Vagina (tissue), 2 donors: ENCODE measurements around the gene IGFBP2. TPM values are rescaled to one million over a fixed set of nuclear protein-coding genes. Genes with fewer than 3 reads are reported as not detected.

ENCODE experiments used
- DNase-seq, 2 donors: peaks; one replicate each; pipeline ENCODE4 v3.0.0-alpha.2; 2017; ENCODE audit errors: extremely low spot score in 2 of 2
- H3K27ac ChIP-seq: fragments of 200-600 bp; sonication (generic); one replicate; pipeline ENCODE4 v1.5.1; 2019
- H3K27me3 ChIP-seq: fragments of 200-600 bp; sonication (generic); one replicate; pipeline ENCODE4 v1.5.1; 2019
- H3K36me3 ChIP-seq, 2 donors: fragments of 200-600 bp; sonication (generic); one replicate each; pipeline ENCODE4 v1.5.1; 2017 to 2019
- H3K4me1 ChIP-seq: fragments of 200-600 bp; sonication (generic); one replicate; pipeline ENCODE4 v1.5.1; 2019
- H3K4me3 ChIP-seq, 2 donors: fragments of 200-600 bp; sonication (generic); 1 replicate in 1 of 2; 2 replicates in 1 of 2; pipeline ENCODE4 v1.5.1; 2016 to 2019
- H3K9me3 ChIP-seq: fragments of 200-600 bp; sonication (generic); one replicate; pipeline ENCODE4 v1.5.1; 2019
- POLR2A ChIP-seq, 2 donors: fragments of 450-650 bp; IDR thresholded peaks; one replicate each; pipeline ENCODE4 v1.6.1; 2017; ENCODE audit warnings: antibody characterized with exemption in 2 of 2, mild to moderate bottlenecking in 2 of 2, moderate library complexity in 2 of 2
- POLR2AphosphoS5 ChIP-seq, 2 donors: sonication (generic); formaldehyde crosslinking; IDR thresholded peaks; one replicate each; pipeline ENCODE4 v1.9.0; 2017; ENCODE audit warnings: antibody characterized with exemption in 2 of 2, mild to moderate bottlenecking in 2 of 2, low read depth in 1 of 2; ENCODE audit not compliant: insufficient read depth in 1 of 2
- intact Hi-C: fragments of 100-400 bp; cut with DNase I; formaldehyde crosslinking; loops from one replicate; pipeline ENCODE4 v1.15.1; 2023
- total RNA-seq: library from RNA; depleted of rRNA; stranded (reverse); fragments of >200 nt; gene quantifications from one replicate; pipeline ENCODE4 v1.2.3, GENCODE V29; 2016
- TF ChIP-seq, protein P1 (sequence below), 3 experiments: fragments of 450-650 bp in 2 of 3; fragments of 200-600 bp in 1 of 3; sonication (generic) in 1 of 3; IDR thresholded peaks; one replicate each; pipeline ENCODE4 v1.5.1; 2017 to 2019; ENCODE audit warnings: antibody characterized with exemption in 3 of 3, mild to moderate bottlenecking in 2 of 3, moderate library complexity in 2 of 3

The IGFBP2 gene
- total RNA-seq, 1 donor from 2014 or later = 82.7 TPM

DNA sequence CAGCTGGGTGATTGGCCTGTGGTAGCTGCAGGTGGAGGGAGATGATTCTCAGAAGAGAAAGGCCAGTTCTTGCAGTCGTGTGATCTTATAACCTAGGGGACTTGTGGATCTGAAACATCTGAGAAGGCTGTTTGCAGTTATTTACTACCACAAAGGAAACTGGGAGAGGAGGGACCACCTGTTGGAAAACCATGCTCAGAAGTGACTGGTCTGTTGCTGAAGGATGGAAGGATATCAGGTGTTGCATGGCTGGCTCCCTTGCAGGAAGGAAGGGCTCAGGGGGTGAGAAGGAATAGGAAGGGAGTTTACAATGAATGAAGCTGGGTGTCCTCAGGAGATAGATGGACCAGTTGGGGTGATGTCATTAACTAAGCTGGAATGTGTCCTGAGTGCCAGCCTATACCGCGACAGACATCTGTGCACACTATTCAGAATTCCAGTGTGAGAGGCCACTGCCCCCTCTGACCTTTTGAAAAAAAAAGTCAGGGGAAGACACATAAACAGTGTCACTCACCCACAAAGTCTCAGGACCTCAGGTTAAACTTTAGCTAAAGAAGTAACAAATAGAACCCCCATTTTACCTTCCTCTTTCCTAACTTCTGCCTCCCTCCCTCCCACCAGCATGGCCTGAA, 17.5 kb downstream of the IGFBP2 start:
- TF ChIP-seq POLR2AphosphoS5 (IDR thresholded peaks at IDR 0.05; ENCODE audit: insufficient read depth in 1 of 2, low read depth in 1 of 2) (no peak), POLR2A (IDR thresholded peaks at IDR 0.05) (no peak)
- TF ChIP-seq, protein P1, sequence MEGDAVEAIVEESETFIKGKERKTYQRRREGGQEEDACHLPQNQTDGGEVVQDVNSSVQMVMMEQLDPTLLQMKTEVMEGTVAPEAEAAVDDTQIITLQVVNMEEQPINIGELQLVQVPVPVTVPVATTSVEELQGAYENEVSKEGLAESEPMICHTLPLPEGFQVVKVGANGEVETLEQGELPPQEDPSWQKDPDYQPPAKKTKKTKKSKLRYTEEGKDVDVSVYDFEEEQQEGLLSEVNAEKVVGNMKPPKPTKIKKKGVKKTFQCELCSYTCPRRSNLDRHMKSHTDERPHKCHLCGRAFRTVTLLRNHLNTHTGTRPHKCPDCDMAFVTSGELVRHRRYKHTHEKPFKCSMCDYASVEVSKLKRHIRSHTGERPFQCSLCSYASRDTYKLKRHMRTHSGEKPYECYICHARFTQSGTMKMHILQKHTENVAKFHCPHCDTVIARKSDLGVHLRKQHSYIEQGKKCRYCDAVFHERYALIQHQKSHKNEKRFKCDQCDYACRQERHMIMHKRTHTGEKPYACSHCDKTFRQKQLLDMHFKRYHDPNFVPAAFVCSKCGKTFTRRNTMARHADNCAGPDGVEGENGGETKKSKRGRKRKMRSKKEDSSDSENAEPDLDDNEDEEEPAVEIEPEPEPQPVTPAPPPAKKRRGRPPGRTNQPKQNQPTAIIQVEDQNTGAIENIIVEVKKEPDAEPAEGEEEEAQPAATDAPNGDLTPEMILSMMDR (IDR thresholded peaks at IDR 0.05) = no peak
- intact Hi-C loops = no loop called here
- H3K36me3 ChIP-seq = no peaks in the 10 kb centered on the region
- H3K9me3 ChIP-seq = no peaks in the 10 kb centered on the region
- DNase-seq = no peak
- H3K4me1 ChIP-seq = peaks cover 8% of the 10 kb centered on the region
- no peak overlapping the region for H3K27ac ChIP-seq
- no peak overlapping the region for H3K4me3 ChIP-seq
- H3K27me3 ChIP-seq = no peaks in the 10 kb centered on the region

DNA sequence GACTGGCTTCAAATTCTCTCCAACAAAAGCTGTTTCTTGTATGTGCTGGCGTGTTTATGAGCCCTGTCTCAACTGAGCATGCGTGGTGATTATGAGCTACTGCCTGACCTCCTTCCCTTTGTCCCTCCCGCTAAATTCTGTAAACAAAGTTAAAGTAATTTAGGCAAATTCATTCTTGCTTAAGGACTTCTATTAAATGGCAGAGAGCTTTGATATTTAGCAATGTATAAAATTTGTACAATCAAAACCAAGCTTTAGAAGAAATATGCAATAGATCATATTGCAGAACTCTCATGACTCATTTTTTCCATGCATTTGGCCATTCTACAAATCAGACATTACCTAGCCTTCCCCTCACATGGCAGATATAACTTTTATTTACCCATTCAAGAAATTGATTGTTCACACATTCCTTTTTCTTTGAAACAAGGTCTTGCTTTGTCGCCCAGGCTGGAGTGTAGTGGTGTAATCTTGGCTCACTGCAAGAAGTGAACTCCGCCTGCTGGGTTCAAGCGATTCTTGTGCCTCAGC, 18.2 kb downstream of the IGFBP2 start:
- Histone ChIP-seq H3K9me3 (no peaks in the 10 kb centered on the region), H3K4me3 (no peak overlapping the region), H3K27me3 (no peaks in the 10 kb centered on the region), H3K27ac (no peak overlapping the region), H3K36me3 (no peaks in the 10 kb centered on the region), H3K4me1 (peaks cover 8% of the 10 kb centered on the region)
- TF ChIP-seq, protein P1 (IDR thresholded peaks at IDR 0.05) = no peak
- TF ChIP-seq POLR2A (IDR thresholded peaks at IDR 0.05) (no peak), POLR2AphosphoS5 (IDR thresholded peaks at IDR 0.05; ENCODE audit: insufficient read depth in 1 of 2, low read depth in 1 of 2) (no peak)
- DNase-seq = no peak
- intact Hi-C loops = no loop called here

DNA sequence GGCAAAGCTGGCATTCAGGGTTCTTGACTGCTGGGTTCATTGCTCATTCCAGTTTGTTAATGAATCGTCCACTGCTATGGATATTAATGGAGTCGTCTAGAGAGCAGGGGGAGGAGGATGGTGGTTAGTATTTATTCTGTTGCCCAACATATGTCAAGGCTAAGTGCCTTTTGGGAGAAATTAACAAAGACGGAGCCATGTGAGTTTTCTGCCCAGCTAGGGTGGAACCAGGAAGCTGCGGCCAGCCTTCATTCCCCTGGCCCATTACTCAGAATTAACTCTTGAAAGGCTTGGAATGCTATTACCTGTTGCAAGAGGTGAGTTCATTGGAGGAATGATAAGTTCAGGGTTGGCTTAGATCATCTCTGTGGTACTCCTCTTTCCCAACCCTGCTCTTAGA, 19.3 kb downstream of the IGFBP2 start:
- intact Hi-C loops = no loop called here
- Histone ChIP-seq H3K4me3 (no peak overlapping the region), H3K27ac (no peak overlapping the region), H3K9me3 (no peaks in the 10 kb centered on the region), H3K36me3 (no peaks in the 10 kb centered on the region), H3K4me1 (peaks cover 15% of the 10 kb centered on the region), H3K27me3 (no peaks in the 10 kb centered on the region)
- DNase-seq = no peak
- TF ChIP-seq POLR2AphosphoS5 (IDR thresholded peaks at IDR 0.05; ENCODE audit: insufficient read depth in 1 of 2, low read depth in 1 of 2) (no peak), POLR2A (IDR thresholded peaks at IDR 0.05) (no peak)
- TF ChIP-seq, protein P1 (IDR thresholded peaks at IDR 0.05) = no peak

DNA sequence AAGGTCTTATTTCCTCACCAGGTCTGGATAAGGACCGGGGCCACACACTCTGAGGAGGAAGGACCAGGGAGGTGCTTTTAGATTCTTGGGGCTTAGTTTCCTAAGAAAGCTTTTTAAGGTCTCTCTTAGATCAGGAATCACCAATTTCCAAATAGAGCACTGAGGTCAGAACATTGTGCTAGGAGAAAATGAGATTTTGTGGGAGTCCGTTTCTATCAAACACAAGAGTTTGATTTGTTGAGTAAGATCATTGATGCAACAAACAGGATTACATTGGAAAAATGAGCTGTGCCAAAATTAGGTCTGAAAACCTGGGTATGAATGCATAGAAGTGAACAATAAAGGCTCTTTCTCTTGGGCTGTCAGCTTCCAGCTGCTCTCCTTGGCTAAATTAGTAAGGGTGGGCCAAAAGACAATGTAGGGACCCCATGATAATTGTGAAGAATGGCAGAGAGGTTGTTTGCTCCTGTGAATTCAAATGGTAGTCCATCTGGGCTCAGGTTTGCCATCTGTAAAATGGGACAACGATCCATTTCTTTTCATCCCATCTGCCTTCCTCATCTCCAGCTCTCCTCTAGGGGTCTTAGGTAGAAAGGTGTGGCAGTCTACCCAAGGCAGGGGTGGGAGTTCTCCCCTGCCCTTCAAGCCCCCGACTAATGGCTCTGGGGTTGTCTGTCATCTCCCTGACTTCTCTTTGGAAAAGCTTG, 20.0 kb downstream of the IGFBP2 start:
- H3K9me3 ChIP-seq = no peaks in the 10 kb centered on the region
- DNase-seq = no peak
- no peak for TF ChIP-seq POLR2A (IDR thresholded peaks at IDR 0.05)
- no peaks in the 10 kb centered on the region for H3K27me3 ChIP-seq
- no peak overlapping the region for H3K27ac ChIP-seq
- peaks cover 20% of the 10 kb centered on the region for H3K4me1 ChIP-seq
- no peak overlapping the region for H3K4me3 ChIP-seq
- no peaks in the 10 kb centered on the region for H3K36me3 ChIP-seq
- intact Hi-C loops = no loop called here

DNA sequence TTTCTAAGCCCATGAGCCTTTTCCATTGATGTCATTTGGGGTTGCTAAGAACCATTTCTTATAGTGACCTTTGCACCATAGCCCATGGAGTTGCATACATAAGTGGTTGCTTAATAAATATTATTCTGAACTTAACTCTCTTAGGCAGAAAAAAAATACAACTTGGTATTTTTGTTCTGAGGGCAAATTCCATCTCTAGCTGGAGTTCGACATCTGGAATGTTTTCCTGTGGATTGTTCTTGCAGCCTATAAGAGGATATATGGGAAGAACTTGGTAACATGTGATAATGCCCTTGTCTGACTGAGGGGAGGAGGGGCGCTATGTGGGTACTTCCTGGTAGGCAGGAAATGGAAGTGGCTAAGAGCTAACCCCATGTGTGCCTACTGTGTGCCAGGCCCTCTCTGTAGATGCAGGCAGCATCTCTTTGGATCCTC, 20.7 kb downstream of the IGFBP2 start:
- no peak overlapping the region for H3K27ac ChIP-seq
- no peak for DNase-seq
- H3K4me3 ChIP-seq = no peak overlapping the region
- H3K27me3 ChIP-seq = no peaks in the 10 kb centered on the region
- H3K36me3 ChIP-seq = no peaks in the 10 kb centered on the region
- intact Hi-C loops = no loop called here
- TF ChIP-seq POLR2A (IDR thresholded peaks at IDR 0.05) = no peak
- TF ChIP-seq, protein P1 (IDR thresholded peaks at IDR 0.05) = no peak
- no peak for TF ChIP-seq POLR2AphosphoS5 (IDR thresholded peaks at IDR 0.05; ENCODE audit: insufficient read depth in 1 of 2, low read depth in 1 of 2)
- H3K4me1 ChIP-seq = peaks cover 23% of the 10 kb centered on the region
- H3K9me3 ChIP-seq = no peaks in the 10 kb centered on the region
